DOHH2 (cell line): ENCODE data around the gene SLC6A6.

Source experiments
- EZH2phosphoT487 ChIP-seq: fragments of 200-600 bp; sonication (generic); IDR thresholded peaks from 2 replicates; pipeline ENCODE4 v1.6.1; 2017; ENCODE audit warnings: borderline replicate concordance, mild to moderate bottlenecking, antibody characterized with exemption, low read length, moderate library complexity, mixed read lengths
- TF ChIP-seq, protein P1 (sequence below): fragments of 200-600 bp; sonication (generic); IDR thresholded peaks from one replicate; pipeline ENCODE4 v1.5.1; 2014; ENCODE audit warnings: antibody characterized with exemption, mild to moderate bottlenecking, low read depth, low read length; ENCODE audit not compliant: poor library complexity, severe bottlenecking

DNA sequence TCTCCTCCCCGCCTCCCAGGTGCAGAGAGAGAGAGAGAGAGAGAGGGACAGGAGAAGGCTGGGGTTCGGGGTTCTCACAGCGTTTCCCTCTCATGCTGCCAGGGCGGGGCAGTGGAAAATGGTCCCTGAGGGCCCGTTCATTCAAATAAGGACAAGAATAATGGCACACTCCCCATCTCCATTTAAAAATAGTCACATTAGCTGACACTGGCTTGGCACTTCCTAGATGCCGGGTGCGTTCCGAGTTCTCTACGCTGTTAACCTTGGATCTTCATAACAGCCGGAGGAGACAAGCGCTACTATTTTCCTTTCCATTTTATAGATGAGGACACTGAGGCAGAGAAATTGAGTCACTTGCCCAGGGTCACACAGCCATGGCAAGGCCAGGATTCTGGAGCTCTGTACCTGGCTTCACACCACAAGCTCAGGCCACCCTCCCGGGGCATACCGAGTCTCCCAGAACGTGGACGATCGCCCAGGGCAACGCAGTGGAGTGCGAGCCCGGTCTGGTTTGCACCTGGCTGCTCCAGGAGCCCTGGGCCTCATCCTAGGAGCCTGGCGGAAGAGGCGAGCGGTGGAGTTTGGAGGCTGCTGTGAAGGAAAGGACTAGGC is 608 bp upstream of the SLC6A6 start:
- TF ChIP-seq, protein P1, sequence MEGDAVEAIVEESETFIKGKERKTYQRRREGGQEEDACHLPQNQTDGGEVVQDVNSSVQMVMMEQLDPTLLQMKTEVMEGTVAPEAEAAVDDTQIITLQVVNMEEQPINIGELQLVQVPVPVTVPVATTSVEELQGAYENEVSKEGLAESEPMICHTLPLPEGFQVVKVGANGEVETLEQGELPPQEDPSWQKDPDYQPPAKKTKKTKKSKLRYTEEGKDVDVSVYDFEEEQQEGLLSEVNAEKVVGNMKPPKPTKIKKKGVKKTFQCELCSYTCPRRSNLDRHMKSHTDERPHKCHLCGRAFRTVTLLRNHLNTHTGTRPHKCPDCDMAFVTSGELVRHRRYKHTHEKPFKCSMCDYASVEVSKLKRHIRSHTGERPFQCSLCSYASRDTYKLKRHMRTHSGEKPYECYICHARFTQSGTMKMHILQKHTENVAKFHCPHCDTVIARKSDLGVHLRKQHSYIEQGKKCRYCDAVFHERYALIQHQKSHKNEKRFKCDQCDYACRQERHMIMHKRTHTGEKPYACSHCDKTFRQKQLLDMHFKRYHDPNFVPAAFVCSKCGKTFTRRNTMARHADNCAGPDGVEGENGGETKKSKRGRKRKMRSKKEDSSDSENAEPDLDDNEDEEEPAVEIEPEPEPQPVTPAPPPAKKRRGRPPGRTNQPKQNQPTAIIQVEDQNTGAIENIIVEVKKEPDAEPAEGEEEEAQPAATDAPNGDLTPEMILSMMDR = no peak
- TF ChIP-seq EZH2phosphoT487 = no peak
